ENCODE data around the gene RAB11FIP4.

Gene RAB11FIP4

DNA sequence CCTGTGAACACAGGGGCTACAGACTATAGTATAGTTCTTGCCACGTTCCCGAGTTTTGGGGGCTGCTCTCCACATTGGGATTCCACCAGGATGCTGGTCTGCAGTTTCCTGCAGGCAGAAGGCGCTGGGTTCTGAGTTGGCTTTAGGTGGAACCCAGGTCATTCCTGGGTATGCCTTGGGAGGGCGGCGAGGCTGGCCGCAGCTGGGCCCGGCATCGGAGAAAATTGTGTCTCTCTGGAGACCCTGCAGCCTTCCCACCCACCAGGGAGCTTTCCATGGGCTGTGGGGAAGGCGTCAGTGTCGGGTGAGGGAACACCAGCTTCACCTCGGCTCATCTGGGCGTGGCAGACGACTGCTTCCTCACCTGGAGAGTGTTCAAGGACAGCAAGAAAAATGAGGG is 183.6 kb downstream of the RAB11FIP4 start:
- no peak for DNase-seq

DNA sequence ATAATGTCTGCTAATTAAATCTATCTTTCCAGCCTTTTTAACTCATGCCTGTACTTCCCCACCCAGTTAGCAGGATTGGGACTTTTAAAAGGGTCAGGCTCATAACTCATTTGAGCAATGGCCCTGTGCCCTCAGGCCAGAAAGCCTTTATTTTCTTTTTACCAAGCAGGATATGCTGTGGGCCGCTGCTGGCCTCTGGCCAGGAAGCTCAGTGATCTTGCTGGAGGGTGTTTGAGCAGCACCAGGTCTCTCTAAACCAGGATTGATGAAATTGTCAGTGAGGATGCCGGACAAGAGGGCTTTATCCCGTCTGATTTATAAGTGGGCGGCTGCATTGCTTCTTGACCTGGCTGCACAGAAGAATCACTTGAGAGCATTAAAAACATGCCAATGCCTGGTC is 187.8 kb downstream of the RAB11FIP4 start:
- DNase-seq, result no peak

DNA sequence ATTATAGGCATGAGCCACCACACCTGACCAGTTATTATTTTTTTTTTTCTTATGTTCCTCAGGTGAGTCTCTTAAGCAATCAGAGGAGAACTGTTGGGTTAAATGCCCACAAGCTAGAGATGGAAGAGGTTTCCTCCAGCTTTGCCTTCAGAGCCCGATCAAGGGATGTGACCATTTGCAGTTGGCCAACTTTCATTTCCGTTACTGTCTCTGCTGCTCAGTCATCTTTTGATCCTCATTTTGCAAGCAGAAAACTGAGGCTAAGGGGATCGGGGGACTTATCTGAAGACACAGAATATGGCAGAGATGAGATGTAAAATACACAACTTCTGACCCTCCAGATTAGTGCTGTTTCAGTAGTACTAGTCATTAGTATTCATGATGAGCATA is 188.8 kb downstream of the RAB11FIP4 start:
- no peak for DNase-seq

DNA sequence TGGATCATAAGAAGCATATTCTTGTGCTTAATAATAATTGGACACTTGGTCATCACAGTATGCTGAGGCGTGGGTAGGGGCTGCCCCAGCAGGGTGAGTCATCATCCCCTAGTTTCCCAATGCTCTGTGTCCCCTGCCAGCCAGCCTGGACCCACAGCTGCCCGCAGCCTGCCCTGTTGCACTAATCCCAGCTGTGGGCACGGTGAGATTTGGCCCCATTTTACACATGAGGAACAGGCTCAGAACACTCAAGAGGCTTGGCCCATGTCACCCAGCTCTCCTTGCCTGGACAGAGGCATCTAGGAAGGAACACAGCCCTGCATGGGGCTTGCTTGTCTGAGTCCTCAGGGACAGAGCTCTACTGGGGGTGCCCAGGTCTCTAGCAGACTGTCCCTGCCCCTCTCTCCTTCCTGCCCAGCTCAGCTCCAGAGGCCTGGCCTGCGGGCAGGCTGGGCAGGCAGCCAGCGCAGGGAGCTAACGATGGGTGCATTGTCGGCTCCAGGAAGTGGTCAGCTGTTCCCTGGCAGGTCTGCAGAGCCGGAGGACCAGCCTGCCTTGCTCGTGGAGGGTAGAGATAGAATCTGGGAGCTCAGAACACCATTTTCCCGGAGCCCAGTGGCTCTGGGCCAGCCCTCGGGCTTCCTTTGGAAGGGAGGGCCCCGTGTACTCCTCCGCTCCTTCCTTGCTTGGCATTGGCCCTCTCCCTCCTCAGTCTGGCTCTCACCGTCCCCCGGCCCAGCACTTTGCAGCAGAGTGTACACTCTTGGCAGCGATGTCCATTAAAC is 189.4 kb downstream of the RAB11FIP4 start:
- no peak for DNase-seq

DNA sequence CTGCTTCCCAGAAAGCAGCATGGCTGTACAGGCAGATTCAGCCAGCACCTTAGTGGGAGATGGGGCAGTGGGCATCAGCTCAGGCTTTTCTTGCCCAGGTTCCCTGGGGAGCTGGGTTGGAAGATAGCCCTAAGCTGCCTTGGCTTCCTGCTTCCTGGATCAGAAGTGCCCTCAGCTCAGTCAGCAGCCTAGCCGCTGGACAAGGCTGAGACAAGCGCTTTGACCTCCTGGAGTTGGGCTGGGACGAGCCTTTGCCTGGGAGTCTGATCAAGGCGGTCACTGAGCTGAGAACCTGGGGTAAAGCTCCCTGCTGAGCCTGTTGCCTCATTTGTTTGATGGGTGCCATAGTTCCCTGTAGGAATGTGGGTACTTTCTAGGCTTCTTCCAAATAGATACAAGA is 190.0 kb downstream of the RAB11FIP4 start:
- no peak for DNase-seq

DNA sequence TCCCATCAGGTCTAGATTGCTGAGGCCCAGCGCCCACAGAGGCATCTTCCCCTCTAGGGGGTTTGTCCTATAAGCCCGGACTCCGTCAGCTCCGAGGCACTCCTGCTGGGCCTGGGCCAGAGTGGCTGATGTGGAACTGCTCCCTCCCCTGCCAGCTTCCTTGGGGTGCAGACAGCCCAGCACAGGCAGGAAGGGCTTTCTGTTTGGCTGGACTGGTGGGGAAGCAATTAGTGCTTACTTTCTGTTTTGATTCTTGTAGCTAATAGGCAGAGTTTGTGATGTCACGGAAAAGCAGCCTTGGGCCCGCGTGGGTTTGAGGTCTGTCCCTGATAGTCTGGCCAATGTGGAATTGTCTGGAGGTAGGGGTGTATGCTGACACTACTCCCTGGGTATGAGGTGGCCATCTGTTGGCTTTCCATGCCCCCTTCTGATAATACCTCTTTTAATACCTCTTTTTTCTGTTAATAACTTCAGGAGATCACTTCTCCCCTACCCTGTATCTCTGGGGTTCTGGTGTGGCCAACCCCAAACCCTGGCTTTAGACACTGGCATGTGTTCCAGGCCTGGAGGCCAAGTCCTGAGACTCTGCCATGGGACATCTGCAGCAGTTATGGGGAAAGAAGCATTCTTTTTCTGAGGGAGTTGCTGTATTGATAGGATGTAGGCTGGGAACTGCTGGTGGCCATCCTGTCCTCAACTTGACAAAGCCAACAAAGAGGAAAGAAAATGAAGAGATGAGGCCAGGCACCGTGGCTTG is 190.9 kb downstream of the RAB11FIP4 start:
- no peak for DNase-seq

DNA sequence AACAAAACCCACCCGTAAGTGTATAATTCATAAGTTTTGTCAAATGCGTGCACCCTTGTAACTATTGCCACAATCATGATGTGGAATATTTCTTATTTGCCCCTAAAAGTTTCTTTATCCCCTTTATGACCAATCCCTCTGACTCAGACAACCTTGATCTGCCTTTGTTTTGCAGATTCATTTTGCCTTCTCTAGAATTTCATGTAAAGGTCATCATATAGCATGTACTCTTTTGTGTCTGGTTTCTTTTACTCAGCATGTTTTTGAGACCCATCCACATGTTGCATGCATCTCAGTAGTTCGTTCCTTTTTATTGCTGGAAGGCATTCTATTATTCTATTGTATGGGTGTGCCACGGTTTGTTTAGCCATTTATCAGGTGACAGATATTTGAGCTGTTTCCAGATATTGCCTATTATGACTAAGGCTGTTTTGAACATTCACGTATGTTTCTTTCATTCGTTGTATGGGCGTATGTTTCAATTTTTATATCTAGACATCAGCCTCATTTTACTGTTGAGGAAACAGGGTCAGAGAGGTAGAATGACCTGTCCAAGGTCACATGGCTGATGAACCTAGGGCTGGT is 192.4 kb downstream of the RAB11FIP4 start:
- no peak for DNase-seq

DNA sequence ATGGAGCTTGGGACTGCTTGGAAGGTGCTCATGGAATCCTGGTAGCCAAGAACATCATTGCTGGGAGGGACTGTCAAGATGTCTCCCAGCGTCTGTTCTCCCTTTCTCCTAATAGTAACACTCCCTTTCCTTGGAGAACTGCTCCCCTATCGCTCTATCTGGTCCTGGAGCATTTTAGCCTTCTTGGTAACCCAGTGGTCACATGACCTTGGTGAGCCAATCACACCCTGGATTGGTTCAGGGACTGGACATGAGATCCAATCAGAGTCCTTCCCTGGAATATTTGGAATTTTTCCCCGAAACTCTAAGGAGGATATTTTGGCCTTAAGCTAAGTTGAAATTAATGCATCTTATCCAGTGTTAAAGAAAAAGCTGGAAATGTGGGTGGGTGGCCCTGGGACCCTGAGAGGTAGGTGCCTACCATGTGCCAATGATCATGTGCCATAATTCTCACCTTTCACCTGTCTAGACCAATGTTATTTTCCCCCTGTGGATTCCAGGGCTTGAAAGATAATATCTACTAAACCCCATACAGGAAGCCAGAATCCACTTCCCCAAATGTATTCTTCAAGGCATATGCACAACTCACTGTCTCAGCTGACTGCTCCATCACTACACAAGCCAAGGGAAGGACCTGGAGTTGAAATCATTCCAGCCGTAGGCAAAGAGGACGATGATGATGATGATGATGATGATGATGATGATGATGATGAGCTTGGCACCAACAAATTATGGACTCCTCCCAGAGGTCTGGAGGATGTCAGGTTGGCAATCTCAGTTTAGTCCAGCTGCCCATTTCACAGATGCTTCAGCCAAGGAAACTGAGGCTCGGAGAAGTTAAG is 193.2 kb downstream of the RAB11FIP4 start:
- no peak for DNase-seq

DNA sequence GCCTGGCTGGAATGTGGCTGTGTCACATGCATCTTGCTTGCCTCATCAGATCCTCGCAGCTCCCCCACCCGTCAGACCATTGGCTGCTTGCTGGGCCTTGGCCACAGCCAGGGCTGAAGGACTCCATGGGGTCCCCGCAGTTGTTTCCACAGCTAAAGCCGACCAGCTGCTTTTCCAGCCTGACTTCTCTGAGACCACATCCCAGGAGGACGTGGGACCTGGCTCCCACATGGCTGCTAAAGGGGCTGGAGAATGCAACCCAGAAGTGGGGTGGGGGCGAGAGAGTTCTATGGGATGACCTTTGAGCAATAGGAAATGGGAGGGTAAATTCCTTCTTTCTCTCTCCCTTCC is 193.8 kb downstream of the RAB11FIP4 start:
- no peak for DNase-seq

DNA sequence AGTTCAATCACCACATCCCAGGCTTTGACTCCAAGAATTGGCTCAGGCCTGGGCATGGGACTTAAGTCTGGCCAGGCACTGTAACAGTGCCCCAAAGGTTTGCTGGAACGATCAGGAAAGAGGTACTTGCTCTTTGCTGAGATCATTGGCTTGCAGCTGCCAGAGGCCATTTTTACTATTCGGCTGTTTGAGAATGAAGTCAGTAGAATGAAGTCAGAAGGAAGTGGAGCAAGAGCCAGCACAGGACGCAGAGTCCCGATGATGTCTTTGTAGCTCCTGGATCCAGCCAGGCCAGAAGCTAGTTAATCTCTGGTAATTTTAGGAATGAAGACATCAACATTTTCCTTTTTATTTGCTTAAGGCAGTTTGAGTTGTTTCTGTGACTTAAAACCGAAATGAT is 195.5 kb downstream of the RAB11FIP4 start:
- DNase-seq, result no peak

DNA sequence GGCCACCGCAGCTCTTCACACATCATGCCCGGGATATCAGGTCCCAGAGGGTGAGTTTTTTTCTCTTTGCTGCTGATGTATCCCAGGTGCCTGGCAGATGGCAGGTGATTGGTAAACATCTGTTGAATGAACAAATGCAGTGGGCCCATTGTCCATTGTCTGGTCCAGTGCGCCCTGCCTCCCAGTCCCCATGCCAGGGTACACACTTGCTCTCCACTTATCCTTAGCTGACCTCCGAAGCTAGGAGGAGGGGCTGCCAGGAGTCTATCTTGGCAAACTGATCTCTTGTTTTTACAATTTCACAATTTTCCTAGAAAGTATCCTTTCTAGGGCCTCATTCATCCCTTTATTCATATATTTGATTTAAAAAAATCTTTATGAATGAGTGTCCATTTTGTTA is 196.0 kb downstream of the RAB11FIP4 start:
- DNase-seq, result no peak
